BE2C (cell line): ENCODE measurements around the gene PTCD1.

Source experiments
- DNase-seq: peaks from one replicate; pipeline ENCODE4 v3.0.0-alpha.2; 2020
- H3K27me3 ChIP-seq: fragments of 250-450 bp; sonication (Bioruptor Pico); 2 replicates; pipeline ENCODE4 v1.5.1; 2020; ENCODE audit warnings: mild to moderate bottlenecking
- H3K36me3 ChIP-seq: fragments of 250-450 bp; sonication (Bioruptor Pico); 2 replicates; pipeline ENCODE4 v1.5.1; 2020; ENCODE audit warnings: mild to moderate bottlenecking
- H3K4me1 ChIP-seq: fragments of 250-450 bp; sonication (Bioruptor Pico); 2 replicates; pipeline ENCODE4 v1.5.1; 2020
- H3K4me3 ChIP-seq: 2 replicates; pipeline ENCODE4 v1.5.1; 2011; ENCODE audit warnings: low read depth, low read length
- H3K9me3 ChIP-seq: fragments of 250-450 bp; sonication (Bioruptor Pico); 2 replicates; pipeline ENCODE4 v1.5.1; 2020
- TF ChIP-seq, protein P1 (sequence below): IDR thresholded peaks from 2 replicates; pipeline ENCODE4 v1.5.1; 2012; ENCODE audit warnings: mild to moderate bottlenecking, low read depth, low read length

Gene PTCD1

DNA sequence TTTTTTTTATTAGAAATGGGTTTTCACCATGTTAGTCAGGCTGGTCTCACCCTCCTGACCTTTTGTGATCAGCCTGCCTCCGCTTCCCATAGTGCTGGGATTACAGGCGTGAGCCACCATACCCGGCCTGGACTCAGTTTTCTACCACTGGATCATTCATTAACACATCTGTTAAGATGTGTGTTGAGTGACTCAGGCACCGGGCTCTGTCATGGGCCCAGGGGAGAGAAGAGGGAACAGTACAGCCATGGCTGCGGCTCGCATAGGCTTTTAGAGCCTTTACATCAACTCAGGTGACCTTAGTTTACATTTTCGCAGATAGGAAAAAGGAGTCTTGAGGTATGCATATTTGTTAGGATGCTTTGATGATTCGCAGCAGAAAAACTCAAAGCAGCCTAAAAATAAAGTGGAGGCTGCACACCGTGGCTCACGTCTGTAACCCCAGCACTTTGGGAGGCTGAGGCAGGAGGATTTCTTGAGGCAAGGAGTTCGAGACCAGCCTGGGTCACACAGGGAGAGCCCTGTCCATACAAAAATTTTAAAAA is 67.2 kb downstream of the PTCD1 start:
- no peak for DNase-seq
- Histone ChIP-seq H3K4me1 (peaks cover 3% of the 10 kb centered on the region; the same call in 1 of the 2 replicates), H3K9me3 (no peaks in the 10 kb centered on the region), H3K4me3 (no peak overlapping the region), H3K36me3 (peaks cover 11% of the 10 kb centered on the region), H3K27me3 (no peaks in the 10 kb centered on the region)
- TF ChIP-seq, protein P1, sequence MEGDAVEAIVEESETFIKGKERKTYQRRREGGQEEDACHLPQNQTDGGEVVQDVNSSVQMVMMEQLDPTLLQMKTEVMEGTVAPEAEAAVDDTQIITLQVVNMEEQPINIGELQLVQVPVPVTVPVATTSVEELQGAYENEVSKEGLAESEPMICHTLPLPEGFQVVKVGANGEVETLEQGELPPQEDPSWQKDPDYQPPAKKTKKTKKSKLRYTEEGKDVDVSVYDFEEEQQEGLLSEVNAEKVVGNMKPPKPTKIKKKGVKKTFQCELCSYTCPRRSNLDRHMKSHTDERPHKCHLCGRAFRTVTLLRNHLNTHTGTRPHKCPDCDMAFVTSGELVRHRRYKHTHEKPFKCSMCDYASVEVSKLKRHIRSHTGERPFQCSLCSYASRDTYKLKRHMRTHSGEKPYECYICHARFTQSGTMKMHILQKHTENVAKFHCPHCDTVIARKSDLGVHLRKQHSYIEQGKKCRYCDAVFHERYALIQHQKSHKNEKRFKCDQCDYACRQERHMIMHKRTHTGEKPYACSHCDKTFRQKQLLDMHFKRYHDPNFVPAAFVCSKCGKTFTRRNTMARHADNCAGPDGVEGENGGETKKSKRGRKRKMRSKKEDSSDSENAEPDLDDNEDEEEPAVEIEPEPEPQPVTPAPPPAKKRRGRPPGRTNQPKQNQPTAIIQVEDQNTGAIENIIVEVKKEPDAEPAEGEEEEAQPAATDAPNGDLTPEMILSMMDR: no peak

DNA sequence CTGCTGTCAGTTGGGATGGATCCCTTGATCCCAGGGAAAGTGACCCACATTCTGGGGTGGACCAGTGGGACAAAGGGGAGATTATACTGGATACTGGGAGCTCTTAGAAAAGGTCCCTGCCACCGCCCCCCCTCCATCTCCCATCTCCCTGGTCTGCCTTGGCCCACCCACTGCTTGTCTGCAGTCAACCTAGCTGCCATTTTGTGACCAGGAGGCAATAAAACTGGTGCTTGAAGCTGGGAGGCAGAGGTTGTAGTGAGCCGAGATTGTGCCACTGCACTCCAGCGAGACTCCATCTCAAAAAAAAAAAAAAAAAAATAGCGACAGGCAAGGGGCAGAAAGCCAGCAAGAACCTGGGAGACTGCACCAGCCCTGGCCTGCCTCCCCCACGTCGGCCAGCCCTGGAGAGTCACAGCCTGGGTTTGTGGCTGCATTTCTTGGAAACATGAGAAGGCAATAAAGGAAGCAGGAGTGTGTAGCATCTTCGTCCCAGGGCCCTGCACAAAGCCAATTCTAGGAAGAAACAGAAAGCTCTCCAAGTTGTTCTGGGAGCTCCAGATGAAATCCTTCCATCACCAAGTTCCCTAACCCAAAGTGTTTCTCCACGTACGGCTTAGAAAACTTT is 68.7 kb downstream of the PTCD1 start:
- H3K27me3 ChIP-seq: no peaks in the 10 kb centered on the region
- no peaks in the 10 kb centered on the region for H3K9me3 ChIP-seq
- TF ChIP-seq, protein P1: no peak
- peaks cover 23% of the 10 kb centered on the region for H3K36me3 ChIP-seq
- no peak for DNase-seq
- H3K4me1 ChIP-seq: peaks cover 3% of the 10 kb centered on the region; the same call in 1 of the 2 replicates
- no peak overlapping the region for H3K4me3 ChIP-seq

DNA sequence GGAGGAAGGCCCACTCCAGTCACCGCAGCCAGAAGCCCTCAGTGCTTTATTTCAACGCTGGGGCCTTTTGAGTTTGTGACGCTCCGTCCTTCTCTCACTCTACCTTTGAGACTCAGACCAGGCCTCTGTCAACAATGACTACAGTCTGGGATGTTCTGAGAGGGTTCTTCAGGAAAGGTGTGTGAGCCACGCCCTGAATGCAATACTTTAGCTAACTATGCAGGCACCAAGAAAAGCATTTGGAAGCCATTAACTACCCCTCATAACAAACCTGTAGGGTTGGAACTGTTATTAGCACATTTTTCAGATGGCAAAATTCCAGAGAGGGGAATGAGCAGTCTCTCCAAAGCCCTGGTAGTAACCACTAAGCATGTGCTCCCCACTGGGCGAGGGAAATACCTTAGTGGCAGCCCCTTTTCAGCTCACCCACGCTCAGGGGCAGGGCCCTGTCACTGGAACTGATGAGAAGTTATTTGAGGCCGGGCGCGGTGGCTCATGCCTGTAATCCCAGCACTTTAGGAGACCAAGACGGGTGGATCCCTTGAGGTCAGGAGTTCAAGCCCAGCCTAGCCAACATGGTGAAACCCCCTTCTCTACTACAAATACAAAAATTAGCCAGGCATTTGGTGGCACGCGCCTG is 69.7 kb downstream of the PTCD1 start:
- no peak for DNase-seq
- H3K36me3 ChIP-seq: peaks cover 33% of the 10 kb centered on the region
- H3K4me1 ChIP-seq: no peaks in the 10 kb centered on the region
- H3K4me3 ChIP-seq: no peak overlapping the region
- no peaks in the 10 kb centered on the region for H3K9me3 ChIP-seq
- H3K27me3 ChIP-seq: no peaks in the 10 kb centered on the region
- TF ChIP-seq, protein P1: no peak
